Stimulated activated CD4-positive, alpha-beta T cell treated with anti-CD3 and anti-CD28 coated beads, Interleukin-2, amount 100 ng/mL, for 48 hours (primary cell): ENCODE results near the gene LLGL1.

Experiments
- DNase-seq, 2 donors: peaks; one replicate each; pipeline ENCODE4 v3.0.0-alpha.2; 2020

LLGL1 gene

GRCh38 chr17:18225121-18225641 lies at the start of gene LLGL1:
TSS of gene LLGL1 (plus strand) at chr17:18225635. CDS start at chr17:18225683, 48 bp downstream.
- DNase-seq, result peak; percentile 95 to 97

GRCh38 chr17:18176176-18176575 lies 49.3 kb upstream of the LLGL1 start:
- no peak for DNase-seq

- DNase-seq, result no peak
Observed at GRCh38 chr17:18177133-18177532, 48.3 kb upstream of the LLGL1 start.

DNA sequence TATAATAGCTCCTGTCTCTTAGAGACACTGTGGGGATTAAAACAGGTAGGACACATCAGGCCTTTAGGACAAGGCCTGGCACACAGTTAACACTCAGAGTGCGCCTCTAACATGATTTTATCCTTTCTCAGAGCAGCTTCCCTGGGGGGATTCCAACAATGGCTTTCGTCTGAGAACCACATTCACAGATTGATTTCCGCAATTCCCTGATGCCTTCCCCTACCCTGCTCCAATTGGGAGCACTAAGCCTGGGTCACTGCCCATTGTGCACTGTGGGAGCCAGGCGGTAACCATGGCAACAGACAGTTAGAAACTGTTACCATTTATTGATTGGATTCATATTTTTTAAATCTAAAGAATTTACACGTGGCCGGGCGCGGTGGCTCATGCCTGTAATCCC lies 47.7 kb upstream of the LLGL1 start:
- no peak for DNase-seq

- no peak for DNase-seq
Observed at GRCh38 chr17:18179196-18179595, 46.2 kb upstream of the LLGL1 start.

DNA sequence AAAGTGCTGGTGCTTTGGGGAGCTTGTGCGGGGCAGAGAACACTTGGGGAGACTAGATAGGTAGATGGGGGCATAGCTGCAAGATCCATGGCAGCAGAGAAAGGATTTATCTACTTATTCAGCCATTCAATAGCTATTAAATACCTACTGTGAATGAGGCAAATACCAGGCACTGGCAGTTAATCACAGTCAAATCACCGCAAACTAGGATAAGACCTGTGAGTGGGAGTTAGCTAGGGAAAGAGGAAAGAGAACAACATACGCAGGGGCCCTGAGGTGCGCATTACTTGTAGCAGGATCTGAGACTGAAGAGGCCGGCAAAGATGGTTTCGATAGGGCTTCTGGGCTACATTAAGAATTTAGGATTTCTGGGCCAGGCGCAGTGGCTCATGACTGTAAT lies 45.6 kb upstream of the LLGL1 start:
- DNase-seq, result no peak

GRCh38 chr17:18181358-18181757 lies 44.1 kb upstream of the LLGL1 start:
- peak; percentile 46 to 48 for DNase-seq

GRCh38 chr17:18182110-18182977 lies 43.1 kb upstream of the LLGL1 start:
- no peak for DNase-seq

DNA sequence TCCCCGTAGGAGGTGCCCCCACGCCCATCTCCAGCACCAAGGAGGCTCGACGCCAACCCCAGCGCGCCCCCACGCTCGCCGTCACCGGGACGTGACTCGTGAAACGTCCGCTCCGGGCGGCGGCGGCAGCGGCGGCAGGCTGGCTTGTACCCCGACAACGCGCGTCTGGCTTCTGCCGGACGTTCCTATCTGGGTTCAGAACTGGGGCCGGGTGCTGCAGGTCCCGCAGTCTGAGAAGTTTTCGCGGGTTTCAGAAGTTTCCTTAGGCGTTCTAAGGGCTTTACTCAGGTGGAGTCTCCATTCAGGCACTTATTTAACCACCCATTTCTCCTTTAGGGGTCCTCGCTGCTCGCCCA lies 42.5 kb upstream of the LLGL1 start:
- peak; percentile 78 for DNase-seq

DNA sequence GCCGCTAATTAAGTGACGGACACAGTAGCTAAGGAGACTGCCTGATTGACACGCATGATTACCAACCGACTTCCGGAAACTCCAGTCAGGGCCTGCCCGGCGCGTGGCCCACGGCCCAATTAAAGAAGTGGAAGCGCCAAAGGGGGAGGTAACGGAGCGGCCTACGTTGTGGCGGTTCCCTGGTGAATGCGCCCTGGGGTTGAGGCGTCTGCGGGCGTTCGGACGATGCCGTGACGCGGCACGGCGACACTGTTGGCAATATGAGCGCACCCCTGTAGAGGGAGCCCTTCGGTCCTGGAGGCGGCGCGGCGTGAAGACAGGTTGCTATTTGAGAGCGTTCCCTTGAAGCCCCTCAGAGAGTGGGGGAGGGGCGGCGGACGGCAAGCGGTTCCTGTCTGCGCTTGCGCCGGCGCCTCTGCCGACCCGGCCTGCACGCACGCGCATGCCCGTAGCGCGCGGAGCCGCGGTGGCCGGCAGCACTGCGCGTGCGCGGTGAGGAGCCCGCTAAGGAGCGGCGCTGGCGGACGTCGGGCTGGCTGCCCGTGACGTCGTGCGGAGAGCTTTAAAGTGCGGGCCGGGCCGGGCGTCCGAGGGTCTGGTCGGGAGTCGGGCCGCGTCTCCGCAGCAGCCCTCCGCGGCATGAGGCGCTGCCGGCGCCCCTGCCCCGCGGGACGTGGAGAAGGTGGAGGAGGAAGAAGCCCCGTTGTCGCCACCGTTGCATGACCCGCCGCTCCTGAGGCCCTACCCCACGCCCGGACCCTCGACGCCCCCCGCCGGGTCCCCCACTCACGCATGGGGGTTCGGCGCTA lies 41.9 kb upstream of the LLGL1 start, which contains the start of gene ALKBH5:
ALKBH5 (plus strand) TSS at position 495 of the 809 bp plus-strand sequence. CDS start 416 bp downstream, outside the sequence.
- DNase-seq, result peak; percentile 94 to 97

GRCh38 chr17:18184143-18185031 lies 41.0 kb upstream of the LLGL1 start:
- peak; percentile 53 to 58 for DNase-seq

DNA sequence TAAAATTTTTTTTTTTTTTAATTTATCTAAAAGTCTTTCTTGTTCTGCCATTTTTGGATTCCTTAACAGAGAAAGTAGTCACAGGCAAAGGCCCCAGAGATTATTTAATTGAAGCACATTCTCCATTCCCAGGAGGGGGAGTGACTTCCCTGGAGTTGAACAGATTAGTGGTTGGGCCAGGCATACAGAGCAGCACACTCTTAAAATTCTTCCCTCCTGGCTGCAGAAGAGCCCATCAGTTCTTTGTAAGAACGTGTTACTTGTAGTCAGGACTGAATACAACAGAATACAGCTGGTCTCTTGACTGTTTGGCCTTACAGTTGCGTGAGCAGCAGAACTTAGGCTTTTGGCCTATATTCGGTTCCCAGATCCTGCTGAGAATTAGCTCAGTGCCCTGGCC lies 40.0 kb upstream of the LLGL1 start:
- no peak for DNase-seq

GRCh38 chr17:18185832-18186626 lies 39.4 kb upstream of the LLGL1 start:
- DNase-seq, result no peak

DNA sequence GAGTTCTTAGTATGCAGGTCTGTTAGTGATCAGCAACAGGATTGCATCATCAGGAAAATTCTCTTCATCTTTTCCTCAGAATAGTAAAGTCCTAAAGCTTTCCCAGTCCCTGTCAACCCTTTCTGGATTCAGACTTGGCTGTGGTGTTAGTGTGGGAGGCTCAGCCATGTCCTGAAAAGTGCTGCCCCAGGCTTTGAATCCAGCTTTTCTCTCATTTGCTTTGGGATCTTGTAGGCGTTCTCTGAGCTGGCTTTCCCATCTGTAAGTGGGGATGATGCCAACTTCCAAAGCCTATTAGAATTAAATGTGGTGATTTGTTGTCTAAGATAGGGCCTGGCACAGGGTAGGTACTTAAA lies 38.8 kb upstream of the LLGL1 start:
- DNase-seq, result no peak

GRCh38 chr17:18187226-18187625 lies 38.2 kb upstream of the LLGL1 start:
- no peak for DNase-seq

GRCh38 chr17:18187821-18188761 lies 37.3 kb upstream of the LLGL1 start:
- no peak for DNase-seq

DNA sequence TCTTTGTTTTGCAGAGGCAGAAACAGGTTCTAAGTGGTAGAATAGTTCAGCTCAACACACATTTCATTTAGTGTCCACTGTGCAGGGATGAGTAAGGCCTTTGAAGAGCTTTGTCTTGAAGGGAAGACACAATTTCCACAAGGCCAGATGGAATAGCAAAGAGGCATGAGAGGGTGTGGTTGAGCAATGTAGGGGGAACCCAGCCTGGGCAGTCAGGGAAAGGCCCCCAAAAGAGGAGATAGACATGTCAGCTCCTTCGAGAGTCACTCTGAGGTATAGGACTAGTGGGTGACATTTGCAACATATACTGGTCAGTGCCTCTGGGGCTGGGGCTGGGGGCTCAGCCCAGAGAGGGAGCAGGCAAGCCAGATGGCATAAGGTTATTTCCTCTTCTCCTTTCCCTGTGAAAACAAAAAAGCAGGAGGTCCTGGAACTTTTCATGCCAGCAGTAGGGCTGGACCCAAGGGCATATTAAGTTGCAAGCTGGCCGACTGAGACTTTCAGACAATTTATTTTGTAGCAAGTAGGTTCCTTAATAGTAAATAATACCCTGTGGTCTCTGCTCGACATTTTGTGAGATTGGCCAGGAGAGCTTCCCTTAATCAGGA lies 34.7 kb upstream of the LLGL1 start:
- DNase-seq, result no peak

- no peak for DNase-seq
Observed at GRCh38 chr17:18191236-18191667, 34.2 kb upstream of the LLGL1 start.

- DNase-seq, result no peak
Observed at GRCh38 chr17:18191967-18192366, 33.5 kb upstream of the LLGL1 start.

DNA sequence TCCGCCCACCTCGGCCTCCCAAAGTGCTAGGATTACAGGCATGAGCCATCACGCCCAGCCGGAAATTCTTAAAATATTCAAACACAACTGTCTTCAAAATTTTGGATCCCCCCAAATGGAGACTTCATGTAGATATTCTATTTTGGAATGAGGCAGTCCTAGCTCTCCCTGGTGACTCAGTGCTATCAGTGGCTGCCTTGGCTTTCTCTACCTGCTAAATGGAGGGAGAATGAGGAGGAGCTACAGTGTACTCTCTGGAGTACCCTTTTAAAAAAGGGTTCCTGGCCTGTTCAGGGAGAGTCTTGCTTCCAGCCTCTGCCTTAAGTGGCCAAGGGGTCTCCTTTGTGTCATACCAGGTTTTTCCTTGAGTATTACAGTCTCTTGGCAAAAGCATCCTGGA lies 31.0 kb upstream of the LLGL1 start:
- no peak for DNase-seq
